Stimulated activated CD4-positive, alpha-beta T cell treated with anti-CD3 and anti-CD28 coated beads, Interleukin-1b, Interleukin-23, amount 100 ng/mL, for 48 hours (primary cell): Measurements from ENCODE around the gene LDLRAP1.

Experiments used
- DNase-seq: peaks from one replicate; pipeline ENCODE4 v3.0.0-alpha.2; 2020

LDLRAP1 gene

DNA sequence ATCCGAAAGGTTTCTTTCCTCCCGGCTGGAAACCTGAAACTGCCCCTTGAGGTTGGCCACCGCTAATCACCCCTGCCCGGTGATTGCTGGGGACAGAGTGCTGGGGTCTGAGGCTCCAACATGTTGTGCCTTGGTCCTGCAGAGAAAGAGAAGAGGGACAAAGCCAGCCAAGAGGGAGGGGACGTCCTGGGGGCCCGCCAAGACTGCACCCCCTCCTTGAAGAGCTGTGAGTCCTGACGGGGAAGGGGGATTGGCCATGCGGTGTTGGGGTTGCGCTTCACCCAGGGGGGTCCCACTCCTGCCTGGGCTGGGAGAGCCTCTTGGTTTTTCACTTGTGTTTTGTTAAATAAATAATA is 19.5 kb downstream of the LDLRAP1 start:
- DNase-seq, result no peak

GRCh38 chr1:25563330-25564215 is 20.2 kb downstream of the LDLRAP1 start:
- no peak for DNase-seq

GRCh38 chr1:25564777-25565574 is 21.6 kb downstream of the LDLRAP1 start:
- DNase-seq, result peak; percentile 45

DNA sequence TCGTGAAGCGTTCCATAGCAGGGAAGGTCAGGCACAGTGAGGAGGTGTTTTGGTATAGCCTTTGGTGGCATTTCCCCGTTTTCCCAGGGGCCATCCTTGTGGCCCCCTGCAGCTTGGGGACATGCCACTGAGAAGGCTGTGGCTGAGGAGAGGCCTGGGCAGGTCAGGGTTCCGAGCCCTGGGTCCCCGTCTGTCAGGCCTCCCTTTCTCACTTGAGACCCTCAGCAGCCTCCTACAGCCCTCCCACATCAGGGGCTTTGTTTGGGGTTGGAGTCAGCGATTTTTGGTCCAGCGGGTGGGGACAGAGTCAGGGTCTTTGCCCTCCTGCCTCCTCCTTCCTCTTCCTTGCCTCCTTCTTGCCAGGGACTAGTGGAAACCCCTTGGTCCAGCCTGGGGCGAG is 22.2 kb downstream of the LDLRAP1 start:
- no peak for DNase-seq

DNA sequence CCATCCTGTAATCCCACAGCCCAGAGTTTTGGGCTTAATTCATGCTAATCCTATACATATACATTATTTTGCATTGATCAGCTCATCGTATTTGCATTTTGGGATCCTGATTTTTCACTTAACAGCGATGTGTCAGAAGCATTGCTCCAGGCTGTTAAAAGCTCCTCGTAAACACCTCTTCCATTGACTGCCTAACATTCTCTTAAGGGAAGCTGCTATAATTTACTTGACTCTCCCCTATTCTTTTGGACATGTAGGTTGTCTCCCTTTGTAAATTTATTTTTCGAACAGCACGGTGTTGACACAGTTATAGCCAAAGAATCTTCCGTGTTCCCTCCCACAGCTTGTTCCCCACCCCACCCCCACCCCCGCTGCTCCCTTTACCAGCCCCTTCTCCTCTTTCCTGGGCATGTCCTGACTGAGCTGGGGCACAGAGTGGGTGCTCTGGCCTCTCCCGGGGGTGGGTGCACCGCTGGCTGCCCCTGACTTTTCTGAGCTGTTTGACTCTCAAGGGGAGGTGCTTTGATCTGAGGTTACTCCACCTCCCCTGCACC is 22.8 kb downstream of the LDLRAP1 start:
- DNase-seq, result no peak

DNA sequence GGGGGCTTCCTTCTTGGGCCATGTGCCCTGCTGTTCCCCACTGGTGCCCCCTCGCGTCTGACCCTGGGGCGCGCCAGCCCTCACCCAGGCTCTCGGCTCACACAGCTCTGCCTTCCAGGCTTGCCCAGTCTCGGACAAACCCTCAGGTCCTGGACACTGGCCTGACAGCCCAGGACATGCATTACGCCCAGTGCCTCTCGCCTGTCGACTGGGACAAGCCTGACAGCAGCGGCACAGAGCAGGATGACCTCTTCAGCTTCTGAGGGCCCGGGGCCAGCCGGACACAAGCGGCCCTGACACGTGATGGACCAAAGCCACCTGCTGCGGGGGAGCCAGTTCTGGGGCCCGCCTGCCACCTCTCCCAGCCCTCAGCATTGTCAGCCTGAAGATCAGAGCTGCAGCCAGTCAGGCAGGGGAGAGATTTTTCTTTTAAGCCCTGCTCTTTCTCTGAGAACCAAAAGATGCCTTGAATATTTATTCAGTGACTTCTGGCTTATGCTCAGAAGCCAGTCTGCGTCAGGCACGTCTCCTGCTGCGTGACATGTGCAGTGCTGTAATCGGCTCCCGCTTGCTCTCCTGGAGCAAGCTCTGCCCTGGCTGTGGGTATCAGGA is 23.4 kb downstream of the LDLRAP1 start:
- no peak for DNase-seq

DNA sequence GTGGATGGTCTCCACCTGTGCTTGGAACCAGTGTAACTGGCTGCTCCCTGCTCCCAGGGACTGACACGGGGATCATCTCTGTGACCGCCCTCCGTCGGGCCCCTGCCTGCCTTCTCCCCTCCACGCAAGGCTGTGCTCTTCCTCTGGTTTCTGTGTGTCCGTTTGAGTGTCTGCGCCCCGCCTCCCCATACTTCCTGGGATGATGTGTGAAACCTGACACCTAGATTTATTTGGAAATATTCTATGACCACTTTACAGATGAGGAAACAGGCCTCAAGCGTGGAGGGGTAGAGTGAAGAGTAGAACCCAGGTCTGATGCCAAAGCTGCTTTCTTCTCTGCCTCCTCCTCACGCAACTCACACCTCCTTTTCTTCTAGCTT is 24.3 kb downstream of the LDLRAP1 start:
- no peak for DNase-seq

DNA sequence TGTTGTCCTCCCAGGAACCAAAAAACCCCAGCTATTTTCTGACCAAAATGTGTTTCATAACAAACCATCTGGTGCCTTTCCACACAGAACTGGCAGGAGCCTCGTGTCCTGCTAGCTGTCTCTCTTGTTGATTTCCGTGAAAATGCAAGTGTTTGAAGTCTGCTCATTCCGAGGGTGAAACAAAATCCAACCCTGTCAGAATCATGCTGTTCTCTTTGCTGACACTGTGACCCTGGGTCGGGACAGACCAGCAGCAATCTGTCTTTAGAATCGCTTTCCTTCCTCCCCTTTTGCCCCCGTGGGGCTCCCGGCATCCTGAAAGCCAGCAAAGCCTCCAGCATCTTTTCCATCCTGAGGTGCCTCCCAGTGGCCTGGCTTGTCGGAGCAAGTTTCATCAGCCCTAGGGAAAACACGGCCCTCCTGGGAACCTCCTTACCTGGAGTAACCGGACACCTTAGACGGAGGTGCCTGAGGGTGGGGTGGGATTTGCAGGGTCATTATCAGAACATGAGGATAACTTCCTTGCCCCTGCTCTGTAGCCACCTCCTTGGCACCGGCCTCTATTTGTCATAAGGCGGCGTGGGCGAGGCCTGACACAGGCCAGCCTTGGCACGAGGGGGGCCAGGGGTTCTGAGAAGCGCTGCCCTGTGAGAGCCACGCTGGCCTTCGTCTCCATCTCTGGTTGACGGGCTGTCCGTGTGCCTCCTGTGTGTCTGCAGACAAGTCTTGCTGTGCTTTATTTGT is 24.9 kb downstream of the LDLRAP1 start:
- DNase-seq, result no peak

GRCh38 chr1:25568834-25569596 is 25.6 kb downstream of the LDLRAP1 start:
- peak; percentile 31 for DNase-seq

GRCh38 chr1:25569597-25570396 is 26.4 kb downstream of the LDLRAP1 start:
- DNase-seq, result no peak

DNA sequence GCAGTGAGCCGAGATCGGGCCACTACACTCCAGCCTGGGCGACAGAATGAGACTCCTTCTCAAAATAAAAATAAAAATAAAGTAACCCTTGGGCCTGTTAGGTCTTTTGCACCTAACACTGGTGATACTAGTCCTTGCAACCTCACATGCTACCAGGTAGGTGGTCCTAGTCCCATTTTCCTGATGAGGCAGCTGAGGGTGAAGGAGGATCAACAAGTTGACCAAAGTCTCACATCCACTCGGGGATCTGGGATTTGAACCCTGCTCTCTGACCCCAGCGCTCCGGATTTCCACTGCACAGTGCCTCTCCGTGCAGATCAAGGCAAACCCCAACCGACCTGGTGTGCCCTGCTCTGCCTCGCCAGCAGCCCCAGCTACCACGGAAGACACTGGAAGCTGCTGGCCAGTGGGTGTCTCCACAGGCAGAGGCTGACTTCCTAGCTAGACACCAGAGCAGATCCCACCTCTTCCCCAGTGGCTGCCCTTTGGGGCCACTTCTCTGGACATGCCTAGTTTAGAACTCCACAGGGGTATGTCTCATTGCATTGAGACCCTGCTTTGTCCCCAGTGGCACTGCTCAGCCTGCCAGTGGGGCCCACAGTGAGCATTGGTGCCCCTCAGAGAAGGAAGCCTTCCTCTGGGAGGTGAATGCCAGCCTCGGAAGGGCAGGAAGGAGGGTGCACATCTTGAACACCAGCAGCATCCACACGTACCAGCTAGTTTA is 27.6 kb downstream of the LDLRAP1 start:
- DNase-seq, result no peak

DNA sequence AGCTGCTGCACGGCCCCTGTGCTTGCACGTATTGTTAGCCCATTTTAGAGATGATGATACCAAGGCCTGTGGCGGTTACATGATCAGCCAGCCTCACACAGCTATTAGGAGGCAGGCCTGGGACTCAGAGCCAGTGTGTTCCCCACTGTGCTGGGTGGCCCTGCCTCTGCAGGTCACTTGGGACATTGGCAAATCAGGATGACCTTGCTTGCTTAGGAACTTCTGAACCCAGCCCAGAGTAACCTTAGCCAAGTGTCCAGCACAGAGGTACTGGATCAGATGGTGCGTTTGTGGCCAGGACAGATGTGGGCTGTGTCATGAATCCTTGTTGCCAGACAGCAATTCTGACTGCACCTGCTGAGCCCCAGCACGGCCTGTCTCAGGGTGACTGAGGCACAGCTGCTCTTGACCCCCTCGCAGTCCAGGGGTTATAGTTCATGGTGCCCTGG is 28.1 kb downstream of the LDLRAP1 start:
- DNase-seq, result no peak

DNA sequence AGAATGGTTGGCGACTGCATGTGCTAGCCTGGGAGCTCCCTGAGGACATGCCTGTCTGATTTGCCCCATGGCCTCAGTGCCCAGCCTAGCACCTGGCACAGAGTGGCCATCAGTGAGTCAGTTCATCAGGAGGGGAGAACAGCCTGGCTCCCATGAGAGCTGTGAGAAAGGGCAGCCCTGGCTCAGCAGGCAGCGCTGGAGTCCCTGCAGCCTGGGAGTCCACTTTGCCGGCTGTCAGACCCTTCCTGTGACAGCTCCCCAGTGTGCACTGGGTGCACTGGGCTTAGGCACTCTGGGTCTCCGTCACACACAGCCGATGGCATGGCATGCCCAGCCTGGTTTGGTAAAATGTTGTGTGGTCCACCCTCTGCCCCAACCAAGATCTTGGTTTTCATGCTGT is 28.7 kb downstream of the LDLRAP1 start:
- DNase-seq, result no peak

DNA sequence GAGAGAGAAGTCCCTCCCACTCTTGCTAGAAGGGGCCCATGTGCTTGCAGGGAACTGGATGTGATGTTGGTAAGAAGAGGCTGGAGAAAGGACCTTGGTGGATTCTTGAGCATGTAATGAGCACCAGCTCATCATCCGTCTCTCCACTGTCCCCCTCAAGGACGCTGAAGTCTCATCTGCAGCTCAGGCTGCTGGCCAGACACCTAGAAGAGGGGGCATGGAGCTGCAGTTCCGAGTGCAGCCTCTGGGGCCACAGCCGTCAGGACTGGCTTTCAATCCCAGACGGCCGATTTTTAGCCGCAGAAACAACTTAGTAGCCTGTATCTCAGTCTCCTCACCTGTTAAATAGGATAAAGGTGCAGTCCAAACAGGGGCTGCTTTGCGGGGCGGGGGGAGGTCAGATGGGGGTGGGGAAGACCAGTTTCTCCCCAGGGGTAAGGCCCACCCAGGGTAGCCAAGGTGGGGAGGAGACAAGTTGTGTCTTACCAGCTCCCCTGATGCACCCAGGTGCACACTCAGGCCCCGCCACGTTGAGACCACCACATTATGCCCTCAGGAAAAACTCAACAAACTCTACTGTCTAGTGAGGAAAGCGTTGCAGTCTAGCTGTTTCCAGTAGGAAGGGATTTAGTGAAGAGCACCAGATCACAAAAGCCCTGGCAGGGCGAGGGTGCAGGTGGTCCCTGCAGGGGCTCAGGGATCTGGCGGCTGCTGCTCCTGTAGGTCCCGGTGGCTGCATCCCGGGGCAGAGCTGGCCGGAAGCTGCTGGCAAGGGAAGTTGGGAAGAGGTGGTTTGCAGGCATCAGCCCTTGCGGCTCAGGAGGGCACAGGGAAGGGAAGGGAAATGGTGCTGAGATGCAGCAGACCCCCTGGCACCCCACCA is 29.5 kb downstream of the LDLRAP1 start:
- peak; percentile 46 for DNase-seq

- DNase-seq, result no peak
Measured at GRCh38 chr1:25573591-25573930, 30.2 kb downstream of the LDLRAP1 start.

- DNase-seq, result no peak
Measured at GRCh38 chr1:25573961-25574360, 30.6 kb downstream of the LDLRAP1 start.

DNA sequence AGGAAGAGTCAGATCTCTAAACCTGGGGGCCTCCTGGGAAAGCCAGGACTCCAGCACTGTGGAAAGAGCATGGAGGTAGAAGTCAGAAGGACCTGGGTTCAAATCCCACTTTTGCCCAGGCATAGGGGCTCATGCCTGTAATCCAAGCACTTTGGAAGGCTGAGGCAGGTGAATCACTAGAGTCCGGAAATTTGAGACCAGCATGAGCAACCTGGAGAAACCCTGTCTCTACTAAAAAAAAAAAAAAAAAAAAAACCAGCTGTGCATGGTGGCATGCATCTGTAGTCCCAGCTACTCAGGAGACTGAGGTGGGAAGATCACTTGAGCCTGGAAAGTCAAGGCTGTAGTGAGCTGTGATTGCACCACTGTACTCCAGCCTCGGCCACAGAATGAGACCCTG is 31.8 kb downstream of the LDLRAP1 start:
- no peak for DNase-seq

- no peak for DNase-seq
Measured at GRCh38 chr1:25576459-25577133, 33.2 kb downstream of the LDLRAP1 start.
